ENCODE results near the gene SMAD2. TPM values are rescaled to one million over a fixed set of nuclear protein-coding genes. Genes with fewer than 3 reads are reported as not detected.

Gene SMAD2
- total RNA-seq, 3 donors from 2014 or later, result 129 to 147 (median 138) TPM

DNA sequence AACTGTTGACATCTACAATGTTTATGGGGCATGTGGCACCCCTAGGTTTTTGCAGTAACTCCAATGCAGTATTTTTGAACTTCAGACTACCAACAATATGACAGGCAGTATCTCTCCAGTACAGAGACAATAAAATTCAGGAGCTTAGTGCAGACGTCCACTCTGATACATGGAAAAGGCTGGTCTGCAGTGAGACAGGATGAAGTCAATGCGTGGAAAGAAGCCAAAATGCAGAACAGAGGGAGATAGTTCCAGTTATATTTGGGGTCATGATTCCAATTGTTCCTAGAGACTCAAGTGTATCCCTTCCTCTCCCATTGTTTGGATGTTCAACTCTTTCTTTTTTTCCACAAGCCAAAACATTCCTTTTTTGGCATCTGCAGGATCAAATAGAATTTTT is 18.7 kb upstream of the SMAD2 start:
- Mint-ChIP-seq H3K36me3 (ENCODE audit: insufficient read depth) (no peaks in the 10 kb centered on the region), H3K4me1 (ENCODE audit: low read depth) (peaks cover 20% of the 10 kb centered on the region), H3K27me3 (ENCODE audit: low read depth) (no peaks in the 10 kb centered on the region), H3K4me3 (no peak overlapping the region), H3K9me3 (peaks cover 4% of the 10 kb centered on the region)
- DNase-seq (no peak), ATAC-seq (no peak)

DNA sequence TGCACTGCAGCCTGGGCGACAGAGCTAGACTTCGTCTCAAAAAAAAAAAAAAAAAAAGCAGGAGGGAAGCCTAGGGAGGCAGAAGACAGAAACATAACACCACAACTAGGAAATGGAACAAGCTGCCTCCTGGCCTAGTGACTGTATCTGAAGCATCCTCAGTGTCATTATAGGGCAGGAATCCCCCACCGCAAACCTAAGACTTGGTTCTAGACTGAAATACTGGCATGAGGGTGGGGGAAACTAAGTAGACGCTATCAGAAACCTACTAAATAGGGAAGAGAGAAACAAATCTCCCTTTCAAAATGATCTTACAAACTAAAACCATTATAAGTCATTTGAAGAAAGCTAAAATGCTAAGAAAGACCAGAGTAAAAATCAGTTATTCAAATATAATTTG is 16.4 kb upstream of the SMAD2 start:
- ATAC-seq (no peak), DNase-seq (no peak)
- Mint-ChIP-seq H3K27me3 (ENCODE audit: low read depth) (no peaks in the 10 kb centered on the region), H3K4me1 (ENCODE audit: low read depth) (peaks cover 8% of the 10 kb centered on the region), H3K36me3 (ENCODE audit: insufficient read depth) (no peaks in the 10 kb centered on the region), H3K9me3 (peaks cover 4% of the 10 kb centered on the region), H3K4me3 (no peak overlapping the region)

DNA sequence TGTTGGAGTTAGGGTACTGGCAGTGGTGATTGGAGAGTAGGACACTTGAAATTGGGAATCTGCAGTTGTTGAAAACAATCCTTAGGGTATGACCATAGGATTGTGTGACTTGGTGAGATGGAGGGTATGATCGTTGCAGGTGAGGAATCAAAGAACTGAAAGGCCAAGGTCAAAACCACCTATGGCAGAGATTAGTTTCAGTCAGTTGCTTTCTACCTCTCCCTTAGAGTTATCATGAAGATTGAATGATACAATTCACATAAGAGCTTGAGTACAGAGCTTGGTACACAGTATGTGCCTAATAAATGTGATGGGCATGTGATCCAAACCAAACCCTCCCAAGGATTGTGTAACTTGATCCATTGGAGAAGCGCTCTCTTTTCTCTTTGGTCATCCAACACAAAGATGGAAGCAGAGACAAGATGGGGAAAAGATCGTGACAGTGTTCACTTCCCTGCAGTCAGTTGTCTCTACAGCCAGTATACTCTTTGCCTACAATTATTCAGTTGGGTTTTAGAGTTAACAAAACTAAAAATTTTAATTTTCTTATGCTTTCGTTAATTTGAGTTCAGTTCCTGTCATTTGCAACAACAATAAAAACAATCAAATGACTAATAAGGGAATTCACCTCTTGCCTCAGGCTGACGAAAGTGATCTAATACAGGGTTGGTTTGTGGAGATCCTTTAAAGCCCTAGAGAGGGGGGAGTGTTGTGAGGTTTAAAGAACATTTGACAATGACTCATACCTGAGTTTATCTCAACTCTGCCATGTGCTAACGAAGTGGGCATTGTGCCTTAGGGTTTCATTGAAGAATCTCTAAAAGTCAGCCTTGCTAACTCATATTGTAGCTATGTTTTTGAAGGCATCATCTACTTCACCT is 14.8 kb upstream of the SMAD2 start:
- peaks cover 4% of the 10 kb centered on the region for H3K9me3 Mint-ChIP-seq
- no peaks in the 10 kb centered on the region for H3K27me3 Mint-ChIP-seq (ENCODE audit: low read depth)
- DNase-seq, result no peak
- no peak overlapping the region for H3K4me3 Mint-ChIP-seq
- H3K36me3 Mint-ChIP-seq (ENCODE audit: insufficient read depth), result no peaks in the 10 kb centered on the region
- peaks cover 8% of the 10 kb centered on the region for H3K4me1 Mint-ChIP-seq (ENCODE audit: low read depth)
- peak; percentile 95 to 96 for ATAC-seq

DNA sequence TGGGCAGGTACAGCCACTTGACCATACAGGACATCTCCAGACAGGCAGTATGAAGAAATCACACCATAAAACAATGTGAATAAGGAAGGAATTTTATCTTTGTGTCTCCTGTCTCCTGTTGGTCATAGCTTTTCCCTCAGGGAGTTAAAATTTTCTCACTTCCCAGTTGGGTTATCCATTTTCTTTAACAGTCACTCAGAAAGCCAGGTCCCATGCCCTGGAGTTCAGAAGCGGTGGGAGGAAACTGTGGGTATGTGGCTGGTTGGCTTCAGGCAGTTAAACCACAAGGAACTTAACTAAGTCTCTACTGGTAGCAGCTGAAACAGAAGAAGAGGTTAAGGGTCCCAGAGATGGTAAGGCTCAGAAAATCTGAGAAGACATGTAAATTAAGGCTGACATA is 6.5 kb upstream of the SMAD2 start:
- peaks cover 9% of the 10 kb centered on the region for H3K4me1 Mint-ChIP-seq (ENCODE audit: low read depth)
- peak in 1 of 2 donors; percentile 18 for ATAC-seq

DNA sequence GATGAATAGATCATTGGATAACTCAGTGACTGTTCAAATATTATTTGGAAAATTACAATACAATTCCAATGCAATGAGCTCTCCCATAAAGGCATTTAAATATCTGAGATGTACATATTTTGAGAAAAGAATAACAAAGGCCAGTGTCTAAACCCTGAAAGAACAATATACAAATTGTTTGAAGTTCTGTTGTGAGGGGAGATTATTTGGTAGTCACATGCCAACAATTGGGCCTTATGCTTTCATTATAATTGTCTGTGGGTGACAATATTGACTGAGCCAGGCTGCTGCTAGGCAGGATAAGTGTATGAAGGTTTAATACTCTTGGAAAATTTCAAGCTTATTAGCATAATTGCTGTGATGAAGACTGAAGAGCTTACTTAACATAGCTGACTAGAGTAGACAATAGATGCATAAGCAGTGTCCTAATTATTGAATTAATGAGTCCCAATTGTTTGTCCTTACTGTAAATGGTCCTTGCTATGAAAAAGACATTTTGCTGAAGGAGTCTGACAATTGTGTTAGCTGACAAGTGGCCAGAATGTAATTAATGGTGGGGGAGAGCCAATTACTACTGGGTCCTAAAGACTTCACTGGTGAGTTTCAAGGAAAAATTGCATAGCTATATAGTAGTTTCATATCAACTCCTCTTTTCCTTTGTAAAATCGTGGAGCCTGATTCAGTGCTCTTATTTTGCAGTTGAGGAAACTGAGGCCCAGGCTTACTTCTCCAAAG is 5.0 kb upstream of the SMAD2 start:
- DNase-seq (no peak), ATAC-seq (no peak)
- peaks cover 13% of the 10 kb centered on the region for H3K4me1 Mint-ChIP-seq (ENCODE audit: low read depth)
- H3K36me3 Mint-ChIP-seq (ENCODE audit: insufficient read depth), result no peaks in the 10 kb centered on the region
- H3K27me3 Mint-ChIP-seq (ENCODE audit: low read depth), result peaks cover 1% of the 10 kb centered on the region
- H3K9me3 Mint-ChIP-seq, result no peaks in the 10 kb centered on the region
- H3K4me3 Mint-ChIP-seq, result no peak overlapping the region

More for the DNA sequence above, 6.5 kb upstream of the SMAD2 start:
- H3K36me3 Mint-ChIP-seq (ENCODE audit: insufficient read depth), result no peaks in the 10 kb centered on the region
- no peak for DNase-seq
- H3K27me3 Mint-ChIP-seq (ENCODE audit: low read depth), result peaks cover 1% of the 10 kb centered on the region
- no peak overlapping the region for H3K4me3 Mint-ChIP-seq
- H3K9me3 Mint-ChIP-seq, result no peaks in the 10 kb centered on the region

DNA sequence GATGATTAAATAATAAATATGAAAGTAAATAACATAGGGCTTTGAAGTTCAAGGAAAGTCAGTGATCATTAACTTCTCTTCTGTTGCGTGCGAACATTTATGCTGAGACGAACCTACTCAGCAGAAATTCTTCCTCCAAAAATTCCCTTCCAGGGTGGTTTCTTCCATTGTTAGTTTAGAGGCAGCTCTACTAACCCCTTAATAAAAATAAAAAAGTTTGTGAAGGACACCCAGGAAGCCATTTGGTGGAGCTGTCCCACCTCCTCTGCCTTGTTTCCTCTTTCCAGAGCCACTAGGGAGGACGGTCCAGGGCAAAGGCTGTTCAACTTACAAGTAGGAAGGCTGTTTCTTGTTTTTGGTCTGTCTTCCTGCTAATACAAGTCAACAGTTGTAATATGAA is 2.1 kb upstream of the SMAD2 start:
- ATAC-seq (no peak), DNase-seq (no peak)
- H3K9me3 Mint-ChIP-seq, result no peaks in the 10 kb centered on the region
- peaks cover 1% of the 10 kb centered on the region for H3K27me3 Mint-ChIP-seq (ENCODE audit: low read depth)
- H3K36me3 Mint-ChIP-seq (ENCODE audit: insufficient read depth), result peaks cover 3% of the 10 kb centered on the region
- no peak overlapping the region for H3K4me3 Mint-ChIP-seq
- H3K4me1 Mint-ChIP-seq (ENCODE audit: low read depth), result peaks cover 31% of the 10 kb centered on the region

DNA sequence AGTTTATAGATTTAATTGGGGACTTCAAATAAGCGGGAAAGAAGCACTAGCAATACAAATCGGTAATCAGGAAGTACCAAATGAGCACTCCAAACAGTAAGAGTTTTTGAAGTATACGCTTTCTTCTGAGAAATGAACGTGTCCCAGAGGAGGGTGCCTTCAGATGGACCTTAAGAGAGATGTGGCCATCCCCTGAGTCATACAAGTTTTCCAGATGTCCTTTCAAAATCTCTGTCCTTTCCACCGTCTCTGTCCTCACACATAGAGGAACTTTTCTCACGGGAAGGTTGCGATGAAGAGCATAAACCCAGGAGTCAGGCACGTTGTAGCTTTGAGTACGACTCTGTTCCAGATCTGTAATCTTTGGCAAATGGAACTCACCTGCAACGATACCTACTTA is 1.7 kb upstream of the SMAD2 start:
- Mint-ChIP-seq H3K27me3 (ENCODE audit: low read depth) (peaks cover 1% of the 10 kb centered on the region), H3K9me3 (no peaks in the 10 kb centered on the region), H3K4me1 (ENCODE audit: low read depth) (peaks cover 35% of the 10 kb centered on the region), H3K4me3 (peak overlapping the region; percentile 72), H3K36me3 (ENCODE audit: insufficient read depth) (peaks cover 3% of the 10 kb centered on the region)
- ATAC-seq (no peak), DNase-seq (no peak)

DNA sequence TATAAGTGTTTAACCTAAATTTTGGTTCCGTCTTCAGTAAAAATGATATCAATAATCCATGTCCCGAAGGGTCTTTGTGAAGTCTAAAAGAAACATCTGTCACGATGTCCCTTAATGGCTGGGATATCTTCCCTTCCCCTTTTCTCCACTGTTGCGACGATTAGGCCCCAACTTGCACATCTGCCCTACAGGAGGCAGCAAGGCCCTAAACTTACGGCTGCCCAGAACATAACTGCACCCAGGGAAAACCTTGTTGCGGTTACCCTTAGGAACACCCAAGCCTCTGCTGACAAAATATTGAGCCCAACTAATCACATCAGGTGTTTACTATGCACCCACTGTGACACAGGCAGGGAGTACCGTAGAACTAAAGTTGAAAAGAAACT is 1.3 kb upstream of the SMAD2 start:
- DNase-seq (no peak), ATAC-seq (no peak)
- Mint-ChIP-seq H3K4me3 (peak overlapping the region; percentile 72), H3K4me1 (ENCODE audit: low read depth) (peaks cover 35% of the 10 kb centered on the region), H3K9me3 (no peaks in the 10 kb centered on the region), H3K36me3 (ENCODE audit: insufficient read depth) (peaks cover 3% of the 10 kb centered on the region), H3K27me3 (ENCODE audit: low read depth) (no peaks in the 10 kb centered on the region)

DNA sequence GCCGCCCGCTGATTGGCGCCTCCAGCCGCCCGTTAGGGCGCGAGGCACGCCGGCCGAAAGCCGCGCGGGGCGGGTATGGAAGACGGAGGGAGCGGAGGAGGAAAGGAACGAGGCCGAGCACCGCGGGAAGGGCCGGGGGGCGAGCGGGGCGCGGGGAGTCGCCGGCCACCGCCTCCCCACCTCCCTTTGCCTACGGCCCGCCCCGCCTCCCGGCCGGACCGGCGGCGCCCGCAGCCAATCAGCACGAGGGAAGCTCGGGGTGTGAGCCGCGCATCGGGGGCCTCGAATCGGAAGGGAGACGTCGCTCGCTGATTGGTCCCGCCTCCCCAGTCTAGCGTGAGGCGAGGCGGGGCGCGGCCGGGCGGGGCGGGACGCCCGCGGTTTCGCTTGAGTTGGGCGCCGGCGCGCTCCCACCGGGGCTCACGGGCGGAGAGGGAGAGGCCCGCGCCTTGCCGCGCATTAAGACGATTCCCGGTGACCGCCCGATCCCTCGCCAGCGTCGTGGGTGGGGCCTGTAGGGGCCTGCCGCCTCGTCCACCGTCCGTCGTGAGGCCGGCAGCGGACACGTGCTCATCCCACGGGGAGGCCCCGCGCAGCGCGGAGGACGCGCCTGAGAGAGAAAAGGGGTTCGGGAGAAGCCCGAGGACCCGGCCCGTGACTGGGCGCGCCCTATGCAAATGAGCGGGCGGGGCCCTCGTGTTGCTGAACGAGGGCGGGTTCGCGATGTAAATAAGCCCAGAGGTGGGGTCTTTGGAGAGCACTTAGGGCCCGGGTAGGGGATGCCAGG is 665 bp upstream of the SMAD2 start:
- Mint-ChIP-seq H3K4me3 (peak overlapping the region; percentile 72), H3K27me3 (ENCODE audit: low read depth) (no peaks in the 10 kb centered on the region), H3K36me3 (ENCODE audit: insufficient read depth) (peaks cover 3% of the 10 kb centered on the region), H3K4me1 (ENCODE audit: low read depth) (peaks cover 41% of the 10 kb centered on the region), H3K9me3 (no peaks in the 10 kb centered on the region)
- DNase-seq (peak; percentile 93), ATAC-seq (peak; percentile 80 to 81)

DNA sequence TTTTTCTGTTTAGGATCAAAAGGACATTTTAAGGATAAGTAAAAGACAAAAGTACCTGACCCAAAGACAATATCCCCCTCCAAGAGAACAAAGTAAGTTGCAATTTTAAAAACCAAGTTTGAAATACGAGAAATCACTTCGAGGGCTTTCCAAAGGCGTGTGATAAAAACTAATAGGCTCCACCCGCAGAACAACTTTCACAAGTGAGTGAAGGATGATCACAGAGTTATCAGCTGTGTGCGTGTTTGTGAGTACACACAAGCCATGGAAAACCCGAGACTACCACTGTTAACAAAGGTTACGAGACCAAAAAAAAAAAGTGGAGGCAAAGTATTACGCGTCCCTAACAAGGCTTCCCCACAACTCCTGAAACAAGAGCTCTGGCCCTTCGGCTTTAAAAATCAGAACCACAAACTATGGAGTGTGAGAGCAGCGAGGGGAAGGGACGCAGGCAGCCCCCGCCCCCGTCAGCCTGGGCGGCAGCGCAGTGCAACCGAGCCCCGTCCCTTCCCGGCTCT is 719 bp downstream of the SMAD2 start:
- peak overlapping the region; percentile 92 for H3K4me3 Mint-ChIP-seq
- no peaks in the 10 kb centered on the region for H3K9me3 Mint-ChIP-seq
- H3K4me1 Mint-ChIP-seq (ENCODE audit: low read depth), result peaks cover 55% of the 10 kb centered on the region
- no peaks in the 10 kb centered on the region for H3K27me3 Mint-ChIP-seq (ENCODE audit: low read depth)
- peaks cover 3% of the 10 kb centered on the region for H3K36me3 Mint-ChIP-seq (ENCODE audit: insufficient read depth)
- ATAC-seq (peak; percentile 6 to 12), DNase-seq (no peak)

DNA sequence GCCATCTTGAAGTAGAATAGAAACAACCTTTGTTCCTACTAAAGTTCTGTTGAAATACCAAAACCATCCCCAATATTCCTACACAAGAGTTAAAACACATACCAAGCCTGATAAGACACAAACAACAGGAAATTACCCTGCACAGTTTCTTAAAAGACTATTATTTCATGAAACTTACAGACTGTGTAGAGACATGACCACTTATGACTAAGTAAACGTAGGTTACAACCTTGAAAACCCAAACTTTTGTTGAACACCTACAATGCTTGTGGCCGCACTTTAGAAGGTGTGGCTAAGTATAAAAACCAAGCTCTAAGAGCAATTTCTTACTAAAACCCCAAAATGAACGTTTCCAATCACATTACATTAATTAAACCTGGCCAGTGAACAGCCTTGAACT is 2.0 kb downstream of the SMAD2 start:
- H3K4me1 Mint-ChIP-seq (ENCODE audit: low read depth), result peaks cover 60% of the 10 kb centered on the region
- peak overlapping the region; percentile 92 for H3K4me3 Mint-ChIP-seq
- peaks cover 3% of the 10 kb centered on the region for H3K36me3 Mint-ChIP-seq (ENCODE audit: insufficient read depth)
- ATAC-seq (peak in 1 of 2 donors; percentile 2), DNase-seq (no peak)
- no peaks in the 10 kb centered on the region for H3K27me3 Mint-ChIP-seq (ENCODE audit: low read depth)
- no peaks in the 10 kb centered on the region for H3K9me3 Mint-ChIP-seq

DNA sequence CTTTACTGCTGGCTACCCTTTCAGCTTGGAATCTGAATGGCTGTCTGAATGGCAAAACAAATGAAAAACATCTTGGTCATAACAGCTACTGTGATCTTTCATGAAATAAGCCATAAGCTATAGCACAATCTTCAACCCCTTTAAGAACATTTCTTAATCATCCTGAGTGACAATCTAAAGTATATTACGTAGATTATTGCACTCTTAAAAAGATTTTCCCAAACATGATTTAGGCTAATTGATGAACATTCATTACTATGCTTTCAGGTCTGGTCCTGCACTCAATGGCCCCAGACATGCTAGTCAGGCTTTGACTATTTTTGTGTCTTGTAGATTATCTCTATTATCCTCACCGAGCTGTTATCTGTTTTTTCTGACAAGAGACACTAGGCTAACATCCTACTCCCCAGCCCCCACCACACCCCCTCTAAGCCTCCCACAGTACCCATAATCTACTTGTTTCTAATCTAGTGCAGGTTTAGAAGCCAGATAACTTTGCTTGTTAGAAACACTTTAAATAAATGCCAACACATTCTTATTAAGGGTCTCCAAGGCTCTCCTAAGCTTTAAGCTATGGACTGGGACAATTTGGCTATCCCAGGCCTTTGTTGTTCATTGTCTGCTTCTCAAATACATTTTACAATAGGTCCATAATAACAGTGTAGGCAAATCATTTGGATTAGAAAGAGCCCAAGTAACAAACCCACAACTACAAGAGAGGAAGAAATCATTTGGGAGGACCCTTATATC is 4.2 kb downstream of the SMAD2 start:
- H3K36me3 Mint-ChIP-seq (ENCODE audit: insufficient read depth), result peaks cover 9% of the 10 kb centered on the region
- H3K4me1 Mint-ChIP-seq (ENCODE audit: low read depth), result peaks cover 70% of the 10 kb centered on the region
- no peak for ATAC-seq
- no peak overlapping the region for H3K4me3 Mint-ChIP-seq
- no peak for DNase-seq
- no peaks in the 10 kb centered on the region for H3K27me3 Mint-ChIP-seq (ENCODE audit: low read depth)
- H3K9me3 Mint-ChIP-seq, result no peaks in the 10 kb centered on the region

DNA sequence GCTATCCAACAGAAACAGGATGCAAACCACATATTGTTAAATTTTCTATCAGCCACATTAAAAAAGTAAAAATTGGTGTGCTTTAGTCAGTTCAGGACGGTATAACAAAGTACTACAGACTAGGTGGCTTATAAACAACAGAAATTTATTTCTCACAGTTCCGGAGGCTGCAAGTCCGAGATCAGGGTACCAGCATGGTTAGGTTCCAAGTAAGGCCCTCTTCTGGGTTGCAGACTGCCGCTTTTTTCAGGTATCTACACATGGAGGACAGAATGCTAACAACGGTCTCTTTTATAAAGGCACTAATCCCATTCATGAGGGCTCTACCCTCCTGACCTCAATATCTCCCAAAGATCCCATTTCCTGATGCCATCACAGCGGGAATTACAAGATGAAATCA is 10.5 kb downstream of the SMAD2 start:
- H3K4me3 Mint-ChIP-seq, result no peak overlapping the region
- H3K36me3 Mint-ChIP-seq (ENCODE audit: insufficient read depth), result peaks cover 23% of the 10 kb centered on the region
- no peaks in the 10 kb centered on the region for H3K9me3 Mint-ChIP-seq
- DNase-seq (no peak), ATAC-seq (no peak)
- H3K27me3 Mint-ChIP-seq (ENCODE audit: low read depth), result no peaks in the 10 kb centered on the region
- peaks cover 84% of the 10 kb centered on the region for H3K4me1 Mint-ChIP-seq (ENCODE audit: low read depth)
